Activated CD4-positive, alpha-beta memory T cell treated with anti-CD3 and anti-CD28 coated beads, Interleukin-2, amount 10 ng/mL, durations not matched to agents 7 days and 5 days (primary cell): Measurements from ENCODE around the gene ALPL. TPM values are rescaled to one million over a fixed set of nuclear protein-coding genes. Genes with fewer than 3 reads are reported as not detected.

Experiments
- CTCF ChIA-PET: fragments of 350-600 bp; sonication (Branson Sonifier 250); formaldehyde crosslinking; loops from one replicate; lab custom pipeline; 2021; ENCODE audit warnings: antibody characterized with exemption, inconsistent platforms; lab: Charles Lee
- POLR2A ChIA-PET: fragments of 350-600 bp; sonication (Branson Sonifier 250); formaldehyde crosslinking; loops from one replicate; lab custom pipeline; 2021; ENCODE audit warnings: antibody characterized with exemption; lab: Charles Lee
- DNase-seq: peaks from one replicate; pipeline ENCODE4 v3.0.0-alpha.2; 2020
- H3K27ac Mint-ChIP-seq: one replicate; pipeline ENCODE4 v1.8.0; 2021; ENCODE audit warnings: mild to moderate bottlenecking, mixed read lengths
- H3K27me3 Mint-ChIP-seq: one replicate; pipeline ENCODE4 v1.8.0; 2021; ENCODE audit warnings: mixed read lengths
- H3K36me3 Mint-ChIP-seq: one replicate; pipeline ENCODE4 v1.8.0; 2021; ENCODE audit warnings: low read depth, mixed read lengths
- H3K4me1 Mint-ChIP-seq: one replicate; pipeline ENCODE4 v1.8.0; 2021; ENCODE audit warnings: mixed read lengths
- H3K4me3 Mint-ChIP-seq: one replicate; pipeline ENCODE4 v1.8.0; 2021; ENCODE audit warnings: mild to moderate bottlenecking, mixed read lengths
- H3K9me3 Mint-ChIP-seq: one replicate; pipeline ENCODE4 v1.8.0; 2021; ENCODE audit warnings: mixed read lengths
- total RNA-seq, 2 experiments: library from RNA; stranded (reverse); gene quantifications; one replicate each; pipeline ENCODE4 v1.2.3, GENCODE V29; 2021

The ALPL gene
- total RNA-seq, 2 experiments from 2014 or later, result not detected

DNA sequence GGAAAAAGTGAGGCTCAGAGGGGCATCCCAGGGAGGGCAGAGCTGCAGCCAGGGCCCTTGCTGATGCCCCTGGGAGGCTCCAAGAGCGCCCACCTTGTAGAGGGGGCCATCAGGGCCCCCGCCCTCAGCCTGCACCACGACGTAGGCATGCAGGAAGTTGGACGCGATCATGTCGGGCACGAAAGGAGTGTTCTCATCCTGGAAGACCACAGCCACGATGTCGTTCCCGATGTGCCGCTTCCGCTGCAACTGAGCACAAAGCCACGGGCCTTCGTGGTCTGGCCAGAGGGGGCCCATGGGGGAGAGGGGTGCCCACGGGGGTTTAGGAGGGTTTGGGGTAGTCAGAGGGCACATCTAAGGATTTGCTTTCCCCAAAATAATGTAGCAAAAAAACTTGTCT is 100.8 kb downstream of the ALPL start:
- H3K4me3 Mint-ChIP-seq, result no peak overlapping the region
- H3K27ac Mint-ChIP-seq, result no peak overlapping the region
- POLR2A ChIA-PET, result no interaction called here
- H3K36me3 Mint-ChIP-seq, result no peaks in the 10 kb centered on the region
- H3K9me3 Mint-ChIP-seq, result no peaks in the 10 kb centered on the region
- CTCF ChIA-PET, result no interaction called here
- DNase-seq, result no peak
- no peaks in the 10 kb centered on the region for H3K27me3 Mint-ChIP-seq
- H3K4me1 Mint-ChIP-seq, result peaks cover 9% of the 10 kb centered on the region

- DNase-seq, result no peak
- H3K4me1 Mint-ChIP-seq, result peaks cover 9% of the 10 kb centered on the region
- no peak overlapping the region for H3K27ac Mint-ChIP-seq
- no peaks in the 10 kb centered on the region for H3K27me3 Mint-ChIP-seq
- no peak overlapping the region for H3K4me3 Mint-ChIP-seq
- H3K9me3 Mint-ChIP-seq, result no peaks in the 10 kb centered on the region
- H3K36me3 Mint-ChIP-seq, result no peaks in the 10 kb centered on the region
- ChIA-PET CTCF (interaction anchor here (0.6 kb wide), 1 partner anchor 113 kb away, joined by 3 read pairs; no protein-coding TSS in a partner anchor), POLR2A (no interaction called here)
Observed at GRCh38 chr1:21610989-21611785, 102.0 kb downstream of the ALPL start.

DNA sequence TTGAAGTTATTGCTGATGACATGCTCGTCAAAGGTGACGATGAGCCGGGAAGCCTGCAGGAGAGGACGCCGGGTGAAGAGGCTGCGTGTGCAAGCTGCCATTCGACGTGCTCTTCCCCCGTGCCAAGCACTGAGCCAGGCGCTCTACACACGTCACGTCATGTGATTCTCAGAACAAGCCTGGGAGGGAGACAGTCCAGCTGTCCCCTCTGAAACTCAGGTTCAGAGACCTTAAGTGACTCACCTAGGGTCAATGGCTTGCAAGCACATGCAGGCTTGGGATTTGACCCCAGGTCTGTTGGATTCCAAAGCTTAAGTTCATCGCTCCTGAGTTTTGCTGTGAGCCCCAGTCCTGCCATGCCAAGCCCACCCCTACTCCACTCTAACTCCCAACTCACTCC is 102.8 kb downstream of the ALPL start:
- H3K9me3 Mint-ChIP-seq, result no peaks in the 10 kb centered on the region
- no peak overlapping the region for H3K4me3 Mint-ChIP-seq
- ChIA-PET CTCF (no interaction called here), POLR2A (no interaction called here)
- peaks cover 9% of the 10 kb centered on the region for H3K4me1 Mint-ChIP-seq
- DNase-seq, result no peak
- H3K27me3 Mint-ChIP-seq, result no peaks in the 10 kb centered on the region
- H3K36me3 Mint-ChIP-seq, result no peaks in the 10 kb centered on the region
- no peak overlapping the region for H3K27ac Mint-ChIP-seq

GRCh38 chr1:21613072-21613867 is 104.0 kb downstream of the ALPL start:
- no peaks in the 10 kb centered on the region for H3K27me3 Mint-ChIP-seq
- ChIA-PET CTCF (no interaction called here), POLR2A (no interaction called here)
- DNase-seq, result no peak
- no peaks in the 10 kb centered on the region for H3K9me3 Mint-ChIP-seq
- H3K4me3 Mint-ChIP-seq, result no peak overlapping the region
- no peaks in the 10 kb centered on the region for H3K36me3 Mint-ChIP-seq
- H3K27ac Mint-ChIP-seq, result no peak overlapping the region
- H3K4me1 Mint-ChIP-seq, result no peaks in the 10 kb centered on the region

GRCh38 chr1:21614419-21615115 is 105.3 kb downstream of the ALPL start:
- Mint-ChIP-seq H3K27me3 (no peaks in the 10 kb centered on the region), H3K4me1 (no peaks in the 10 kb centered on the region), H3K27ac (no peak overlapping the region), H3K36me3 (no peaks in the 10 kb centered on the region), H3K9me3 (no peaks in the 10 kb centered on the region), H3K4me3 (no peak overlapping the region)
- ChIA-PET CTCF (no interaction called here), POLR2A (no interaction called here)
- no peak for DNase-seq

DNA sequence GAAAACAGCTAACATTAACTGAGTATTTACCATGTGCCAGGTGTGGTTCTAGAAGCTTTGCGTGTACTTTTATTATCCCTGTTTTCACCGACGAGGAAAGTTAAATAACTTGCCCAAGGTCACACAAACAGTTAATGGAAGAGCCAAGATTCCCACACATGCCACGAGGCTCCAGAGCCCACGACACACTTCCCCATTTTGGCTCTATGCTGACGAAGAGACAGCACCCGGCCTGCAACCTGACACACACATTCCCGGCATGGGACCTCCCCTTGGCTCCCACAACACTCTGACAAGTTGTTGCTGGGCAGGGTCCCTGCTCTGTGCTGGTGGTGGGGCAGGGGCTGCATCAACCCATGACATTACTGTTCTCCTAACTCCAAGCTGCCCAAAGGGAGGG is 107.1 kb downstream of the ALPL start:
- ChIA-PET POLR2A (no interaction called here), CTCF (no interaction called here)
- Mint-ChIP-seq H3K4me1 (no peaks in the 10 kb centered on the region), H3K27ac (no peak overlapping the region), H3K36me3 (no peaks in the 10 kb centered on the region), H3K27me3 (peaks cover 5% of the 10 kb centered on the region), H3K4me3 (no peak overlapping the region), H3K9me3 (no peaks in the 10 kb centered on the region)
- DNase-seq, result no peak

DNA sequence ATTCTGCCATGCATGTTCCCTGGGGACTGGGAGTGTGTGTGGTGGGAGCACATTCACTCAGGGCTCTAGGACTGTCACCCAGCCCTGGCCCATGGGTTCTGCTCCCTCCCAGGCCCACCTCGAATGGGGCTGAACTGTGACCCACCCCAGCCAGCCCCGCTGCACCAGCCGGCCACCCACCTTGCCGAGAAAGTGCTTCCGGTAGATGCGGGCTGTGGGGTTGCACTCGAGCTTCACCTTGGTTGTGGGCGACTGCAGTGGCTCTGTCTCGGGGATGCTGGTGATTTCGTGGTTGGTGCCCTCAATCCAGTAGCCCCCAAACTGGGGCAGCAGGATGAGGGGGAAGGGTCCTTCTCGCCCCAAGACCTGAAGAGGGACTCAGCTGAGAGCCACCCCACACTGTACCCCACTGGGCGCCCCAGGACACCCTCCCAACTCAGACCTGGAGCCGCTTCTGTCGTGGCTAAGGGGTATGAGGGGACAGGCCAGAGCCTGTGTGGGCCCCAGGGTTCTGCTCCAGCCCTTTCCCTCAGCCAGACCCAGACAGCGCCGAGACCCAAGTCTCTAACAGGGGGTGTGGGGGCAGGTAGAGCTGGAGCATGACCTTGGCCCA is 108.0 kb downstream of the ALPL start:
- no peaks in the 10 kb centered on the region for H3K9me3 Mint-ChIP-seq
- POLR2A ChIA-PET, result no interaction called here
- H3K27ac Mint-ChIP-seq, result no peak overlapping the region
- CTCF ChIA-PET, result no interaction called here
- DNase-seq, result no peak
- no peak overlapping the region for H3K4me3 Mint-ChIP-seq
- no peaks in the 10 kb centered on the region for H3K36me3 Mint-ChIP-seq
- peaks cover 4% of the 10 kb centered on the region for H3K4me1 Mint-ChIP-seq
- peaks cover 10% of the 10 kb centered on the region for H3K27me3 Mint-ChIP-seq

DNA sequence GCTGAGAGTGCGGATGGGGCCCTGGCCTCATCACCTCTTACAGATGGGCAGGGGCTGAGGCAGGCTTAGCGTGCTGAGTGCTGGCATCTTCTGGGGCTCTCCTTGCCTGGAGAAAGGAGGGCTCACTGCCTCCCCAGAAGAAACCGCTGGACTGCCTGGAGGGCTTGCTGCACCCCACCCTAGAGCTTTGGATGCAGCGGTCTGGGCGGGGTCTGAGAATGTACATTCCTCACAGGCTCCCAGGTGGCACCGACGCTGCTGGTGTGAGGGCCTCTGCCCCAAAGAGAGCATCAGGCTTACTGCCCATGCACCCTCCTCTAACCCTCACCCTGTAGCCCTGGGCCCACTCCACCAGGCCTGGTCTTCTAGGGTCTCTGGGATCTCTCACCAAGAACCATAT is 108.8 kb downstream of the ALPL start:
- Mint-ChIP-seq H3K4me1 (peaks cover 6% of the 10 kb centered on the region), H3K4me3 (no peak overlapping the region), H3K27ac (no peak overlapping the region), H3K27me3 (peaks cover 12% of the 10 kb centered on the region), H3K9me3 (no peaks in the 10 kb centered on the region), H3K36me3 (no peaks in the 10 kb centered on the region)
- CTCF ChIA-PET, result no interaction called here
- POLR2A ChIA-PET, result no interaction called here
- no peak for DNase-seq

GRCh38 chr1:21618561-21619374 is 109.5 kb downstream of the ALPL start:
- peaks cover 6% of the 10 kb centered on the region for H3K4me1 Mint-ChIP-seq
- ChIA-PET CTCF (no interaction called here), POLR2A (no interaction called here)
- H3K36me3 Mint-ChIP-seq, result no peaks in the 10 kb centered on the region
- H3K27me3 Mint-ChIP-seq, result peaks cover 12% of the 10 kb centered on the region
- no peak overlapping the region for H3K4me3 Mint-ChIP-seq
- H3K9me3 Mint-ChIP-seq, result no peaks in the 10 kb centered on the region
- no peak overlapping the region for H3K27ac Mint-ChIP-seq
- no peak for DNase-seq

DNA sequence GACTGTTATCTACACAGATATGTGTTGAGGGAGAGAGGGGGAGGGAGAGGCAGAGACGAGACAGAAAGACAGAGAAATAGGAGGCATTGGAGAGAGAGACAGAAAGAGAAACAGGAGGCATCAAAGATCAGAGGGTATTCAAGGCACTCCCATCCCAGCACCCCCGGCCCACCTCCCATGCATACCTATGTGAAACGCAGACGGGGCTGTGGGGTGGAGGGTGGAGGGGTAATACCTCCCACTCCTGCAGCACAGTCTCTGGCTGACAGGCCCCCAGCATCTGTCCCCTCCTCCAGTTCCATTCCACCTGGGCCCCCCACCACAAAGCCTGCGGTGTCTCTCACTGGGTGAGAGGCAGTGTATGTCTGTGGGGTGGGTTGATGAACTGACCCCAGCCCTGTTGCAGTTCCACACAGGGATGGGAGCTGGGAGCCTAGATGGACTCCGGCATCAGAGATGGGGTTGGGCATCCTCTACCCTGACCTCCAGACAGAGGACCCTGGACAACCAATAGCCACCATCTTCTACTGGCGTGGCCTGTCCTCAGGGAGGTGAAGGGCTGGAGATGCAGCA is 110.2 kb downstream of the ALPL start:
- POLR2A ChIA-PET, result no interaction called here
- Mint-ChIP-seq H3K4me1 (peaks cover 6% of the 10 kb centered on the region), H3K36me3 (no peaks in the 10 kb centered on the region), H3K9me3 (no peaks in the 10 kb centered on the region), H3K4me3 (no peak overlapping the region), H3K27ac (no peak overlapping the region), H3K27me3 (peaks cover 15% of the 10 kb centered on the region)
- CTCF ChIA-PET, result no interaction called here
- no peak for DNase-seq

GRCh38 chr1:21620011-21620410 is 110.8 kb downstream of the ALPL start:
- CTCF ChIA-PET, result interaction anchor here (1.0 kb wide), 1 partner anchor 24 kb away, joined by 3 read pairs; no protein-coding TSS in a partner anchor
- peaks cover 15% of the 10 kb centered on the region for H3K27me3 Mint-ChIP-seq
- H3K27ac Mint-ChIP-seq, result no peak overlapping the region
- POLR2A ChIA-PET, result no interaction called here
- no peak for DNase-seq
- H3K36me3 Mint-ChIP-seq, result no peaks in the 10 kb centered on the region
- H3K4me3 Mint-ChIP-seq, result no peak overlapping the region
- peaks cover 6% of the 10 kb centered on the region for H3K4me1 Mint-ChIP-seq
- H3K9me3 Mint-ChIP-seq, result no peaks in the 10 kb centered on the region

DNA sequence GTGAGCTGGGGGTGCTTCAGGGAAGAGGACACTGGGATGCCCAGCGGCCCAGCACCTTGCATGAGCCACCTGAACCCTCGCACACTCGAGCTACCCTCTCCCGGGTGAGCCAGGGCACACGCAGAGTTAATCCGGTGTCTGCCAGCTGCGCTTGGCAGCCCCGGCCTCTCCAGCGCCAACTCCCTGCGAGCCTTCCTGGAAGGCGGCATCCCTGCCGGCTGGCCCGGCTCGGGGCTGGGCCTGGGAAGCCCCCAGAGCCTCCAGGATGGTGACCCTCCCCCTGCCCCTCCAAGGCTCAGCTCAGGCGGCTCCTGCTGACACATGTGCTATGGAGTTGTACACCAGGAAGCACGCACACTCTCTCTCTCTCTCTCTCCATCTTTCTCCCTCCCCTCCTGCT is 111.3 kb downstream of the ALPL start:
- H3K4me3 Mint-ChIP-seq, result no peak overlapping the region
- H3K27me3 Mint-ChIP-seq, result peaks cover 15% of the 10 kb centered on the region
- POLR2A ChIA-PET, result no interaction called here
- no peaks in the 10 kb centered on the region for H3K9me3 Mint-ChIP-seq
- H3K27ac Mint-ChIP-seq, result no peak overlapping the region
- H3K36me3 Mint-ChIP-seq, result no peaks in the 10 kb centered on the region
- no peak for DNase-seq
- CTCF ChIA-PET, result interaction anchor here (1.0 kb wide), 1 partner anchor 25 kb away, joined by 3 read pairs; no protein-coding TSS in a partner anchor
- peaks cover 6% of the 10 kb centered on the region for H3K4me1 Mint-ChIP-seq
